A549 (cell line): ENCODE data around the gene RPS6KA6. TPM values are rescaled to one million over a fixed set of nuclear protein-coding genes. Genes with fewer than 3 reads are reported as not detected.

Source experiments
- ATAC-seq, 2 experiments: fragments of 200-7000 bp in 1 of 2; fragments of >200 bp in 1 of 2; cut with Nextera tagmentation in 1 of 2; cut with Tn5 transposase in 1 of 2; 3 replicates each; pipeline versions ENCODE4 v1.8.0 to v1.9.1; 2018 to 2020; ENCODE audit warnings: mild to moderate bottlenecking in 1 of 2, moderate library complexity in 1 of 2
- CTCF ChIA-PET: fragments of 300-600 bp; sonication (Branson Sonifier 250); formaldehyde crosslinking; extraction: SDS; loops from one replicate; lab custom pipeline; 2021; ENCODE audit warnings: antibody characterized with exemption, inconsistent platforms; lab: Yijun Ruan, JAX
- POLR2A ChIA-PET: fragments of 350-600 bp; formaldehyde crosslinking; extraction: SDS; loops from one replicate; lab custom pipeline; 2021; ENCODE audit warnings: antibody characterized with exemption, inconsistent platforms; lab: Yijun Ruan, JAX
- DNase-seq, 2 experiments: peaks; one replicate each; pipeline versions ENCODE4 v3.0.0 to v3.0.0-alpha.2; 2011 to 2016; ENCODE audit warnings: low read depth in 1 of 2, low spot score in 1 of 2
- FAIRE-seq: peaks from 2 replicates; lab custom pipeline; 2011; peaks lifted over from hg19 to GRCh38; lab: Jason Lieb, UNC
- H3K27ac ChIP-seq, 2 experiments: fragments of >200 bp; sonication (Bioruptor Twin); formaldehyde crosslinking; 3 replicates each; pipeline ENCODE4 v1.5.1; 2016 to 2017
- H3K4me1 ChIP-seq: fragments of >200 bp; sonication (Bioruptor Twin); formaldehyde crosslinking; 3 replicates; pipeline ENCODE4 v1.6.1; 2016
- H3K4me2 ChIP-seq: fragments of >200 bp; sonication (Bioruptor Twin); formaldehyde crosslinking; 3 replicates; pipeline ENCODE4 v1.6.1; 2016
- H3K4me3 ChIP-seq: fragments of >200 bp; sonication (Bioruptor Twin); formaldehyde crosslinking; 3 replicates; pipeline ENCODE4 v1.5.1; 2016
- H3K9me3 ChIP-seq: fragments of >200 bp; sonication (Bioruptor Twin); formaldehyde crosslinking; 3 replicates; pipeline ENCODE4 v1.6.1; 2016
- BHLHE40 ChIP-seq: IDR thresholded peaks from 2 replicates; pipeline ENCODE4 v1.6.1; 2012; ENCODE audit warnings: low read depth, low read length, inconsistent platforms
- CEBPB ChIP-seq, 2 experiments: fragments of >200 bp in 1 of 2; sonication (Bioruptor Twin) in 1 of 2; formaldehyde crosslinking in 1 of 2; IDR thresholded peaks; 2 replicates each; pipeline ENCODE4 v1.6.1; 2012 to 2016
- CHD2 ChIP-seq: fragments of 150-350 bp; IDR thresholded peaks from 2 replicates; pipeline ENCODE4 v1.6.1; 2014; ENCODE audit warnings: low read length; ENCODE audit not compliant: partially characterized antibody
- ESRRA ChIP-seq: fragments of 150-350 bp; IDR thresholded peaks from 2 replicates; pipeline ENCODE4 v1.6.1; 2014; ENCODE audit warnings: mild to moderate bottlenecking, low read length, borderline replicate concordance
- FOXS1 ChIP-seq: fragments of 250-450 bp; sonication (Bioruptor Pico); IDR thresholded peaks from 2 replicates; pipeline ENCODE4 v1.5.0; 2020; ENCODE audit warnings: mild to moderate bottlenecking, moderate library complexity
- GATA3 ChIP-seq: IDR thresholded peaks from 2 replicates; pipeline ENCODE4 v1.6.1; 2012; ENCODE audit warnings: borderline replicate concordance
- HEYL ChIP-seq: fragments of 250-450 bp; sonication (Bioruptor Pico); IDR thresholded peaks from 2 replicates; pipeline ENCODE4 v1.8.0; 2021; ENCODE audit warnings: mild to moderate bottlenecking, moderate library complexity
- KDM1A ChIP-seq: fragments of 200-600 bp; sonication (generic); IDR thresholded peaks from 2 replicates; pipeline ENCODE4 v1.6.1; 2016; ENCODE audit warnings: low read depth, mild to moderate bottlenecking
- MAFK ChIP-seq: fragments of 450-650 bp; IDR thresholded peaks from 2 replicates; pipeline ENCODE4 v1.6.1; 2014; ENCODE audit not compliant: partially characterized antibody
- MYC ChIP-seq: IDR thresholded peaks from 2 replicates; pipeline ENCODE4 v1.6.1; 2012; ENCODE audit warnings: mild to moderate bottlenecking, inconsistent platforms, low read length, improper control_type of control experiment, borderline replicate concordance
- NFE2L2 ChIP-seq: fragments of 150-350 bp; conservative IDR thresholded peaks from 2 replicates; pipeline ENCODE4 v1.6.1; 2014; ENCODE audit warnings: low read length
- NR3C1 ChIP-seq: fragments of >200 bp; sonication (Bioruptor Twin); formaldehyde crosslinking; IDR thresholded peaks from 3 replicates; pipeline ENCODE4 v1.6.1; 2017
- SMC3 ChIP-seq: fragments of >200 bp; sonication (Bioruptor Twin); formaldehyde crosslinking; IDR thresholded peaks from 3 replicates; pipeline ENCODE4 v1.6.1; 2018; ENCODE audit warnings: inconsistent platforms
- SREBF2 ChIP-seq: fragments of 450-650 bp; IDR thresholded peaks from 2 replicates; pipeline ENCODE4 v1.6.1; 2014; ENCODE audit warnings: mild to moderate bottlenecking, moderate library complexity
- ZC3H11A ChIP-seq: fragments of 450-650 bp; IDR thresholded peaks from 2 replicates; pipeline ENCODE4 v1.6.1; 2014; ENCODE audit warnings: antibody characterized with exemption, mild to moderate bottlenecking
- WGBS: methylation state at CpG from one replicate; pipeline ENCODE4 v1.1.6; 2017; ENCODE audit errors: missing lambda C conversion rate; 5-methylcytosine and 5-hydroxymethylcytosine counted together
- polyA plus RNA-seq, 4 experiments: library from polyadenylated mRNA; depleted of rRNA in 3 of 4; stranded (reverse); fragments of >200 nt; fragmentation: RNase III in 1 of 4; extraction: RNeasy Plus Mini Kit Qiagen cat#74134 plus additional on column Dnase treatment in 1 of 4; gene quantifications; 2 replicates in 3 of 4; 3 replicates in 1 of 4; pipeline ENCODE4 v1.2.3, GENCODE V29; 2011 to 2017
- TF ChIP-seq, protein P1 (sequence below): fragments of 450-650 bp; IDR thresholded peaks from 2 replicates; pipeline ENCODE4 v1.6.1; 2014; ENCODE audit warnings: antibody characterized with exemption
- TF ChIP-seq, protein P2 (sequence below): IDR thresholded peaks from 2 replicates; pipeline ENCODE4 v1.6.1; 2012; ENCODE audit warnings: low read depth, borderline replicate concordance
- TF ChIP-seq, protein P3 (sequence below): fragments of >200 bp; sonication (Bioruptor Twin); formaldehyde crosslinking; IDR thresholded peaks from 3 replicates; pipeline ENCODE4 v1.5.1; 2016
- TF ChIP-seq, protein P4 (sequence below): fragments of >200 bp; sonication (Bioruptor Twin); formaldehyde crosslinking; IDR thresholded peaks from 3 replicates; pipeline ENCODE4 v1.6.1; 2016

RPS6KA6 gene
- polyA plus RNA-seq, 2 of the 4 experiments (the other 2 are of a cell fraction) = 4.6 to 11.3 TPM

DNA sequence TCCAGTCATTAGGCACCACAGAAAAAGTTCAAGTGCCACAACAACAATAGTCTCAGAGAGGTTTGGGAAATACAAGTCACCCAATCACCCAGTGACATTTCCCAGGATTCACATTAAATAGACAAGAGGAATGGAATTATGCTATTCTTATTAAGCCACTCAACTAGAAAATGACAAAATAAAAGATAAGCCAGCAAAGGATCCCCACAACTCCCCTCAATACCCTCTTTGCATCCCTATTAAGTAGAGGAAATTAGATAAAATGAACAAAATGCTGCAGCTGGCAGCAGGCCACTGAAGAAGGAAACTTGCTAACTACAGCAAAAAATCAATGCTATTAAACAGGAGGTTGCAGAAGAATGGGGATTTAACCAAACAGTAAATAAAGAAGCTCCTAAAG lies 35.3 kb upstream of the RPS6KA6 start:
- ATAC-seq = no peak
- H3K4me1 ChIP-seq = no peaks in the 10 kb centered on the region

DNA sequence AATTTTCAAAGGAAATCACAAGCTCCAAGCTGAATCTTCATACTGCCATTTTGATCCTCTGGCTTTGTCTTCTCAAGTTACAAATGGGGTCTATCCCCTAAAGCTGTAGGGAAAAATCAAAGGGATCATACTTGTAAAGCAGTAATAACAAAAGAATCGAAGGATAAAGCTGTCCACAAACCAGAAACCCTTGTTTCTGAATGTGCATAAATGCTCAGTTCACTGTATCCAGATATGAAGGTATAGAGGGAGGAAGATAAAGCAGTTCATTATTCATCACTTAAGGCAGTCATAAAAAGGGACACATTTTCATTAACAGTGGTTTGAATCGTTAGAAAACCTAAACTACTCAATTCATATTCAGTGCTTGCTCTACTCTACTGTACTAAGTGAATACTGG lies 33.2 kb upstream of the RPS6KA6 start:
- Histone ChIP-seq H3K4me1 (no peaks in the 10 kb centered on the region), H3K27ac (no peak overlapping the region), H3K4me3 (no peak overlapping the region), H3K9me3 (no peaks in the 10 kb centered on the region), H3K4me2 (no peak overlapping the region)
- CTCF ChIA-PET = no interaction called here
- no peak for FAIRE-seq
- WGBS = 11% methylated on average over 2 of the region's 2 CpGs
- POLR2A ChIA-PET = no interaction called here
- DNase-seq = no peak
- TF ChIP-seq, protein P1, sequence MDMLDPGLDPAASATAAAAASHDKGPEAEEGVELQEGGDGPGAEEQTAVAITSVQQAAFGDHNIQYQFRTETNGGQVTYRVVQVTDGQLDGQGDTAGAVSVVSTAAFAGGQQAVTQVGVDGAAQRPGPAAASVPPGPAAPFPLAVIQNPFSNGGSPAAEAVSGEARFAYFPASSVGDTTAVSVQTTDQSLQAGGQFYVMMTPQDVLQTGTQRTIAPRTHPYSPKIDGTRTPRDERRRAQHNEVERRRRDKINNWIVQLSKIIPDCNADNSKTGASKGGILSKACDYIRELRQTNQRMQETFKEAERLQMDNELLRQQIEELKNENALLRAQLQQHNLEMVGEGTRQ = no peak
- TF ChIP-seq KDM1A (no peak), SREBF2 (no peak), BHLHE40 (no peak), GATA3 (no peak)
- no peak for ATAC-seq

More for the DNA sequence above, 35.3 kb upstream of the RPS6KA6 start:
- H3K9me3 ChIP-seq = no peaks in the 10 kb centered on the region
- no peak for DNase-seq
- no peak overlapping the region for H3K4me3 ChIP-seq
- TF ChIP-seq NR3C1 (no peak), ESRRA (no peak), MAFK (no peak), CEBPB (IDR thresholded peaks at IDR 0.05) (no peak), GATA3 (no peak), MYC (no peak), CHD2 (no peak), SMC3 (no peak), FOXS1 (CRISPR knock-in tag) (no peak), ZC3H11A (no peak)
- TF ChIP-seq, protein P1 = no peak
- TF ChIP-seq, protein P2, sequence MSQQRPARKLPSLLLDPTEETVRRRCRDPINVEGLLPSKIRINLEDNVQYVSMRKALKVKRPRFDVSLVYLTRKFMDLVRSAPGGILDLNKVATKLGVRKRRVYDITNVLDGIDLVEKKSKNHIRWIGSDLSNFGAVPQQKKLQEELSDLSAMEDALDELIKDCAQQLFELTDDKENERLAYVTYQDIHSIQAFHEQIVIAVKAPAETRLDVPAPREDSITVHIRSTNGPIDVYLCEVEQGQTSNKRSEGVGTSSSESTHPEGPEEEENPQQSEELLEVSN = no peak
- CTCF ChIA-PET = no interaction called here
- POLR2A ChIA-PET = no interaction called here
- FAIRE-seq = no peak
- H3K4me2 ChIP-seq = no peak overlapping the region
- H3K27ac ChIP-seq = no peak overlapping the region

DNA sequence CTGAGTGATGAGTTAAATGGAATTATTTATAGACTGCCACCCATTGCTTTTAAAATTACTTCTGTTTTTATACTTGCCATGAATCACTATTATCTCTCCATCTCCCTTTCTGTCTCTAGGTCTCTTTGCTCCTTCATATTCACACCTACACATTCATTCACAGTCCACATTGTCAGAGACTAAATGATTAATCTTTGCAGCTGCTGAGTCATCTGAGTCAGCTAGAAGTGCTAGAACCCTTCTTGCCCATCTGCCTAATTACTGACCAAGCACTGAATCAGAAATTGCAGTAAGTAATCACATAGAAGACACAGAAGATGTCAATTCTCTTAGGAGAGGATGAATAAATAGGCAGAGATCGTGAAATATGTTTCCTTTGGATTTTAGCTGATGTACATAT lies 31.6 kb upstream of the RPS6KA6 start:
- no peak for TF ChIP-seq NFE2L2
- TF ChIP-seq, protein P3, sequence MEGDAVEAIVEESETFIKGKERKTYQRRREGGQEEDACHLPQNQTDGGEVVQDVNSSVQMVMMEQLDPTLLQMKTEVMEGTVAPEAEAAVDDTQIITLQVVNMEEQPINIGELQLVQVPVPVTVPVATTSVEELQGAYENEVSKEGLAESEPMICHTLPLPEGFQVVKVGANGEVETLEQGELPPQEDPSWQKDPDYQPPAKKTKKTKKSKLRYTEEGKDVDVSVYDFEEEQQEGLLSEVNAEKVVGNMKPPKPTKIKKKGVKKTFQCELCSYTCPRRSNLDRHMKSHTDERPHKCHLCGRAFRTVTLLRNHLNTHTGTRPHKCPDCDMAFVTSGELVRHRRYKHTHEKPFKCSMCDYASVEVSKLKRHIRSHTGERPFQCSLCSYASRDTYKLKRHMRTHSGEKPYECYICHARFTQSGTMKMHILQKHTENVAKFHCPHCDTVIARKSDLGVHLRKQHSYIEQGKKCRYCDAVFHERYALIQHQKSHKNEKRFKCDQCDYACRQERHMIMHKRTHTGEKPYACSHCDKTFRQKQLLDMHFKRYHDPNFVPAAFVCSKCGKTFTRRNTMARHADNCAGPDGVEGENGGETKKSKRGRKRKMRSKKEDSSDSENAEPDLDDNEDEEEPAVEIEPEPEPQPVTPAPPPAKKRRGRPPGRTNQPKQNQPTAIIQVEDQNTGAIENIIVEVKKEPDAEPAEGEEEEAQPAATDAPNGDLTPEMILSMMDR = no peak
- TF ChIP-seq, protein P4, sequence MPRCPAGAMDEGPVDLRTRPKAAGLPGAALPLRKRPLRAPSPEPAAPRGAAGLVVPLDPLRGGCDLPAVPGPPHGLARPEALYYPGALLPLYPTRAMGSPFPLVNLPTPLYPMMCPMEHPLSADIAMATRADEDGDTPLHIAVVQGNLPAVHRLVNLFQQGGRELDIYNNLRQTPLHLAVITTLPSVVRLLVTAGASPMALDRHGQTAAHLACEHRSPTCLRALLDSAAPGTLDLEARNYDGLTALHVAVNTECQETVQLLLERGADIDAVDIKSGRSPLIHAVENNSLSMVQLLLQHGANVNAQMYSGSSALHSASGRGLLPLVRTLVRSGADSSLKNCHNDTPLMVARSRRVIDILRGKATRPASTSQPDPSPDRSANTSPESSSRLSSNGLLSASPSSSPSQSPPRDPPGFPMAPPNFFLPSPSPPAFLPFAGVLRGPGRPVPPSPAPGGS = no peak
- TF ChIP-seq HEYL = no peak
- ATAC-seq = no peak
- Histone ChIP-seq H3K4me1 (no peaks in the 10 kb centered on the region), H3K27ac (no peak overlapping the region), H3K4me2 (no peak overlapping the region), H3K4me3 (no peak overlapping the region), H3K9me3 (no peaks in the 10 kb centered on the region)
- 31% methylated on average over 1 of the region's 1 CpG for WGBS
- DNase-seq = no peak
- ChIA-PET CTCF (interaction anchor here (1.0 kb wide), 1 partner anchor 174 kb away, joined by 3 read pairs; no protein-coding TSS in a partner anchor), POLR2A (no interaction called here)
- FAIRE-seq = no peak
